IMR-90 (cell line): ENCODE data around the gene MC5R.

Experiments used
- BHLHE40 ChIP-seq: fragments of 150-350 bp; IDR thresholded peaks from 2 replicates; pipeline ENCODE4 v1.6.1; 2016; ENCODE audit warnings: mild to moderate bottlenecking, low read depth, low read length
- CHD1 ChIP-seq: IDR thresholded peaks from 2 replicates; pipeline ENCODE4 v1.6.1; 2012; ENCODE audit warnings: low read depth, low read length, improper control_type of control experiment
- CTCF ChIP-seq: conservative IDR thresholded peaks from 2 replicates; pipeline ENCODE4 v1.5.1; 2012; ENCODE audit warnings: mild to moderate bottlenecking, low read depth, low read length, improper control_type of control experiment
- MAFK ChIP-seq: IDR thresholded peaks from 2 replicates; pipeline ENCODE4 v1.6.1; 2012; ENCODE audit warnings: low read depth, low read length, improper control_type of control experiment
- MAZ ChIP-seq: IDR thresholded peaks from 2 replicates; pipeline ENCODE4 v1.6.1; 2012; ENCODE audit warnings: low read depth, mild to moderate bottlenecking, low read length, improper control_type of control experiment, moderate library complexity, borderline replicate concordance
- MXI1 ChIP-seq: IDR thresholded peaks from 2 replicates; pipeline ENCODE4 v1.6.1; 2012; ENCODE audit warnings: low read depth, mild to moderate bottlenecking, low read length, moderate library complexity, borderline replicate concordance
- POLR2A ChIP-seq: IDR thresholded peaks from 2 replicates; pipeline ENCODE4 v1.6.1; 2012; ENCODE audit warnings: mild to moderate bottlenecking, low read depth, low read length
- RAD21 ChIP-seq: IDR thresholded peaks from 2 replicates; pipeline ENCODE4 v1.6.1; 2012; ENCODE audit warnings: low read length, improper control_type of control experiment
- RCOR1 ChIP-seq: IDR thresholded peaks from 2 replicates; pipeline ENCODE4 v1.6.1; 2012; ENCODE audit warnings: mild to moderate bottlenecking, low read length, improper control_type of control experiment; ENCODE audit not compliant: insufficient replicate concordance
- USF2 ChIP-seq: fragments of 150-350 bp; IDR thresholded peaks from 2 replicates; pipeline ENCODE4 v1.6.1; 2017; ENCODE audit warnings: mild to moderate bottlenecking, antibody characterized with exemption, low read length, low read depth

GRCh38 chr18:13799396-13799795 is 24.6 kb upstream of the MC5R start:
- TF ChIP-seq BHLHE40 (no peak), USF2 (no peak), POLR2A (no peak), CTCF (no peak), RAD21 (no peak), MXI1 (no peak), MAZ (no peak), CHD1 (no peak), RCOR1 (no peak), MAFK (no peak)
